Measurements from ENCODE around the gene SPRR4. TPM values are rescaled to one million over a fixed set of nuclear protein-coding genes. Genes with fewer than 3 reads are reported as not detected.

SPRR4 gene
- total and polyA plus RNA-seq, 10 of the 15 experiments (the other 5 are each of a cell fraction or from before 2014, with no cell fraction given) = not detected

- ChIA-PET POLR2A (no interaction called here), RAD21 (ENCODE audit: unreplicated experiment) (no interaction called here), CTCF (no interaction called here), SMC1A (ENCODE audit: uncharacterized antibody, unreplicated experiment) (no interaction called here)
- H3K9ac ChIP-seq (ENCODE audit: control insufficient read depth, insufficient read depth, low read length) = no peak overlapping the region
- no peaks in the 10 kb centered on the region for H3K9me3 ChIP-seq (replicated peaks; ENCODE audit: control insufficient read depth, insufficient read depth, low read length)
- intact Hi-C loops (cut with micrococcal nuclease; ENCODE audit: unreplicated experiment) (no loop called here), in situ Hi-C loops (cut with MboI) (no loop called here)
- no peaks in the 10 kb centered on the region for H3K79me2 ChIP-seq (ENCODE audit: control insufficient read depth, insufficient read depth, low read length)
- H3K4me2 ChIP-seq (ENCODE audit: control insufficient read depth, insufficient read depth) = no peak overlapping the region
- H3K36me3 ChIP-seq (ENCODE audit: control insufficient read depth in 2 of 2, insufficient read depth in 2 of 2, low read length in 1 of 2) = no peaks in the 10 kb centered on the region
- no peak overlapping the region for H3K4me3 ChIP-seq
- no peak for DNase-seq (ENCODE audit: low read depth, low spot score)
- WGBS (ENCODE audit: insufficient coverage, insufficient replicate concordance, low lambda C conversion rate, missing lambda C conversion rate) = 29% methylated on average over 6 of the region's 6 CpGs
- H3K27ac ChIP-seq (ENCODE audit: control insufficient read depth, insufficient read depth) = no peak overlapping the region
- no TSS peak for BruUV-seq (replicated peaks)
- no peak for TF ChIP-seq POLR2AphosphoS2 (IDR thresholded peaks at IDR 0.05; ENCODE audit: low read depth, low read length)
- TF ChIP-seq RAD51 (IDR thresholded peaks at IDR 0.05) = no peak
- TF ChIP-seq GATAD2B (conservative IDR thresholded peaks at IDR 0.05; ENCODE audit: low read depth) = no peak
- no peak for TF ChIP-seq RELA (IDR thresholded peaks at IDR 0.05; ENCODE audit: borderline replicate concordance, partially characterized antibody)
- no peaks in the 10 kb centered on the region for H3K4me1 ChIP-seq (ENCODE audit: control insufficient read depth, insufficient read depth, low read length)
- no peak for ATAC-seq
- H4K20me1 ChIP-seq (ENCODE audit: control insufficient read depth, insufficient read depth) = no peaks in the 10 kb centered on the region
- no peak for FAIRE-seq
- no peaks in the 10 kb centered on the region for H3K27me3 ChIP-seq (replicated peaks in 1 of 2; ENCODE audit: control insufficient read depth in 2 of 2, insufficient read depth in 2 of 2, low read length in 1 of 2)
- H2AFZ ChIP-seq (ENCODE audit: control insufficient read depth, low read depth, low read length) = no peak overlapping the region
These were observed 22.7 kb downstream of the SPRR4 start for GRCh38 chr1:152993186-152993585.

DNA sequence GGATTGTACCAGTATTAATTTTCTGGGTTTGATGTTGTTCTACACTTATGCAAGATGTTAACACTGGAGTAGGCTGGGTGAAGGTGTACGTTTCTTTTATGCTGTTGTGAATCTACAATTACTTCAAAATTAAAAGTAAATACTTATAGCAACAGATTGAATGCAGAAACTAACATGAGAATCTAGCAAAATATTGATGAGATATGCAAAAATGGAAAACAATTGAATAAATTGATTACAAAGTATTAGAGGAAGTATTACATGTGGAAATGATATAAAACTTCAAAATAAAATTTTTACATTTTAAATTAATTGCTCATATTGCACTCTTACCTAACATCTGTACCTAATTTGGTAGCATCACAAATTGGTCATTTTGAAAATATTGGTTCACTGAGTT, 25.4 kb downstream of the SPRR4 start:
- Histone ChIP-seq H3K4me2 (ENCODE audit: control insufficient read depth, insufficient read depth) (no peak overlapping the region), H3K9me3 (replicated peaks; ENCODE audit: control insufficient read depth, insufficient read depth, low read length) (no peaks in the 10 kb centered on the region), H3K27ac (ENCODE audit: control insufficient read depth, insufficient read depth) (no peak overlapping the region), H3K79me2 (ENCODE audit: control insufficient read depth, insufficient read depth, low read length) (no peaks in the 10 kb centered on the region), H2AFZ (ENCODE audit: control insufficient read depth, low read depth, low read length) (no peak overlapping the region), H3K27me3 (replicated peaks in 1 of 2; ENCODE audit: control insufficient read depth in 2 of 2, insufficient read depth in 2 of 2, low read length in 1 of 2) (no peaks in the 10 kb centered on the region; a peak in 1 of 4 replicates), H3K4me3 (no peak overlapping the region), H3K9ac (ENCODE audit: control insufficient read depth, insufficient read depth, low read length) (no peak overlapping the region), H4K20me1 (ENCODE audit: control insufficient read depth, insufficient read depth) (no peaks in the 10 kb centered on the region), H3K36me3 (ENCODE audit: control insufficient read depth in 2 of 2, insufficient read depth in 2 of 2, low read length in 1 of 2) (no peaks in the 10 kb centered on the region), H3K4me1 (ENCODE audit: control insufficient read depth, insufficient read depth, low read length) (no peaks in the 10 kb centered on the region)
- ChIA-PET SMC1A (ENCODE audit: uncharacterized antibody, unreplicated experiment) (no interaction called here), RAD21 (ENCODE audit: unreplicated experiment) (no interaction called here), POLR2A (no interaction called here), CTCF (no interaction called here)
- intact Hi-C loops (cut with micrococcal nuclease; ENCODE audit: unreplicated experiment) = no loop called here
- no peak for DNase-seq (ENCODE audit: low read depth, low spot score)
- BruUV-seq (replicated peaks) = no TSS peak
- WGBS (ENCODE audit: insufficient coverage, insufficient replicate concordance, low lambda C conversion rate, missing lambda C conversion rate) = 0% methylated on average over 1 of the region's 1 CpG
- in situ Hi-C loops (cut with MboI) = no loop called here
- no peak for FAIRE-seq
- no peak for ATAC-seq
- no peak for TF ChIP-seq POLR2AphosphoS2 (IDR thresholded peaks at IDR 0.05; ENCODE audit: low read depth, low read length)
- no peak for TF ChIP-seq KAT2A (conservative IDR thresholded peaks at IDR 0.05; ENCODE audit: control insufficient read depth, low read depth, low read length)
- TF ChIP-seq PML (IDR thresholded peaks at IDR 0.05; ENCODE audit: low read length) = no peak
- no peak for TF ChIP-seq SMARCA5 (IDR thresholded peaks at IDR 0.05)
- TF ChIP-seq, protein P1, sequence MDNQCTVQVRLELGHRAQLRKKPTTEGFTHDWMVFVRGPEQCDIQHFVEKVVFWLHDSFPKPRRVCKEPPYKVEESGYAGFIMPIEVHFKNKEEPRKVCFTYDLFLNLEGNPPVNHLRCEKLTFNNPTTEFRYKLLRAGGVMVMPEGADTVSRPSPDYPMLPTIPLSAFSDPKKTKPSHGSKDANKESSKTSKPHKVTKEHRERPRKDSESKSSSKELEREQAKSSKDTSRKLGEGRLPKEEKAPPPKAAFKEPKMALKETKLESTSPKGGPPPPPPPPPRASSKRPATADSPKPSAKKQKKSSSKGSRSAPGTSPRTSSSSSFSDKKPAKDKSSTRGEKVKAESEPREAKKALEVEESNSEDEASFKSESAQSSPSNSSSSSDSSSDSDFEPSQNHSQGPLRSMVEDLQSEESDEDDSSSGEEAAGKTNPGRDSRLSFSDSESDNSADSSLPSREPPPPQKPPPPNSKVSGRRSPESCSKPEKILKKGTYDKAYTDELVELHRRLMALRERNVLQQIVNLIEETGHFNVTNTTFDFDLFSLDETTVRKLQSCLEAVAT (IDR thresholded peaks at IDR 0.05) = no peak
- no peak for TF ChIP-seq NR2F1 (conservative IDR thresholded peaks at IDR 0.05)
- no peak for TF ChIP-seq ZNF24 (IDR thresholded peaks at IDR 0.05)
- no peak for TF ChIP-seq NFYA (IDR thresholded peaks at IDR 0.05; ENCODE audit: borderline replicate concordance, low read depth, low read length)
- no peak for TF ChIP-seq CREB1 (IDR thresholded peaks at IDR 0.05; ENCODE audit: low read depth)
- TF ChIP-seq CEBPZ (IDR thresholded peaks at IDR 0.05; ENCODE audit: low read depth, low read length) = no peak
- no peak for TF ChIP-seq USF1 (IDR thresholded peaks at IDR 0.05; ENCODE audit: borderline replicate concordance, extremely low read length, insufficient read depth, low read depth, low read length)

Measured in GM12878 (cell line).